ENCODE data around the gene CREB3. TPM values are rescaled to one million over a fixed set of nuclear protein-coding genes. Genes with fewer than 3 reads are reported as not detected.
A peak's percentile ranks its signal among the peaks of the same experiment; 100 is the strongest.

CREB3 gene
- total RNA-seq, 3 donors from 2014 or later = 46.4 to 49.9 (median 47.2) TPM

DNA sequence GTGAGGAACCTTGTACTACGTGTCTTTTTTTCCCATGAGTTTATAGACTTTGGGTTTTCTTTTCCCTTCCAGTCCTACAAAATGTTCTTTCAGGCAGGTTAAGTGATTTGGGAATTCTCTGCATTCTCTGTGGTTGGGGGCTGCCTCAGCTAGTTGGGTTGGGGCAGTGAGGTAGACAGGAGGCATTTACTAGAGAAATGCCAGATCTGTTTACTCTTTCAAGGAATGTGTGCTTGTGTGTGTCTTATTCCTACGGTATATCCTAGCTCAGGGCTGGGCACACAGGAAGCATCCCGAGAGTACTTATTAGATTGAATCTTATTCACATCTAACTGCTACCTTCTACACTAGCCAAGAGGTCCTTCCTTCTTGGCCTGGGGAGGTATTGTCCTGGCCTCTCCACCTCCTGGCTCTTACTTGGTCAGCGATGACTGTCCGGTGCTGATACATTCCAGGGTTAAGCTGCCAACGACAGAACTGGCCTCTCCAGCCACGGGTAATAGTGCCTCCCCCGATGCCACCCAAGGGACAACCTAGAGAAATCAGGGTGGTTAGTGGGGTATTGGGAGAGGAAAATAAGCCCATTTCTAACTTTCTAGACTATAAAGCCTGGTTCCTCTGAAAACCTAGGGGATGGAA is 11.5 kb downstream of the CREB3 start:
- intact Hi-C loops (cut with DNase I; ENCODE audit: low total_unique reads) = no loop called here
- no peaks in the 10 kb centered on the region for H3K9me3 ChIP-seq
- H3K27me3 ChIP-seq = no peaks in the 10 kb centered on the region
- peaks cover 0 to 21% of the 10 kb centered on the region in 2 donors for H3K4me1 ChIP-seq
- TF ChIP-seq POLR2AphosphoS5 (IDR thresholded peaks at IDR 0.05) (no peak), POLR2A (IDR thresholded peaks at IDR 0.05) (no peak)
- TF ChIP-seq, protein P1, sequence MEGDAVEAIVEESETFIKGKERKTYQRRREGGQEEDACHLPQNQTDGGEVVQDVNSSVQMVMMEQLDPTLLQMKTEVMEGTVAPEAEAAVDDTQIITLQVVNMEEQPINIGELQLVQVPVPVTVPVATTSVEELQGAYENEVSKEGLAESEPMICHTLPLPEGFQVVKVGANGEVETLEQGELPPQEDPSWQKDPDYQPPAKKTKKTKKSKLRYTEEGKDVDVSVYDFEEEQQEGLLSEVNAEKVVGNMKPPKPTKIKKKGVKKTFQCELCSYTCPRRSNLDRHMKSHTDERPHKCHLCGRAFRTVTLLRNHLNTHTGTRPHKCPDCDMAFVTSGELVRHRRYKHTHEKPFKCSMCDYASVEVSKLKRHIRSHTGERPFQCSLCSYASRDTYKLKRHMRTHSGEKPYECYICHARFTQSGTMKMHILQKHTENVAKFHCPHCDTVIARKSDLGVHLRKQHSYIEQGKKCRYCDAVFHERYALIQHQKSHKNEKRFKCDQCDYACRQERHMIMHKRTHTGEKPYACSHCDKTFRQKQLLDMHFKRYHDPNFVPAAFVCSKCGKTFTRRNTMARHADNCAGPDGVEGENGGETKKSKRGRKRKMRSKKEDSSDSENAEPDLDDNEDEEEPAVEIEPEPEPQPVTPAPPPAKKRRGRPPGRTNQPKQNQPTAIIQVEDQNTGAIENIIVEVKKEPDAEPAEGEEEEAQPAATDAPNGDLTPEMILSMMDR (IDR thresholded peaks at IDR 0.05) = no peak
- H3K4me3 ChIP-seq = no peak overlapping the region
- no peak overlapping the region for H3K27ac ChIP-seq
- H3K36me3 ChIP-seq = peaks cover under 1% of the 10 kb centered on the region
- no peak for DNase-seq (ENCODE audit: low spot score in 2 of 2)

DNA sequence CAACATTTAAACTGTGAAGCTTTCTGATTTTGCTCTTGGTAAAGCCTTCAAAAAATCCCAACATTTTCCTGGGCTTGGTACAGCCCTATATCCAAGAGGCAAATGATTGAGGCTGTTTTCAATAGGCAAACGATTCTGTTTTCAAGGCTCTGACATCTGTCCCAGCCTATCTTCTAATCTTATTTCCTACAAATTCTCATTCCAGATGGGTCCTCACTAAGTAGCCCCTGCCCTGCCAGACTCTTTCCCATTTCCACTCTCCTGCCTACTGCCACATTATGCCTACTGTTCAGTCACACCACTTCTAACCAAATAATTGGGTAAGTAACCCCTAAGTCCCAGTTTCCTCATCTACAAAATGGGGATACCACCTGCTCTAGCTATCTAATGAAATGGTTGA is 13.1 kb downstream of the CREB3 start:
- Histone ChIP-seq H3K9me3 (no peaks in the 10 kb centered on the region), H3K27me3 (no peaks in the 10 kb centered on the region), H3K36me3 (no peaks in the 10 kb centered on the region), H3K4me3 (peak overlapping the region in 1 of 3 donors; percentile 98), H3K27ac (no peak overlapping the region), H3K4me1 (peaks cover 6 to 29% of the 10 kb centered on the region in 2 donors)
- no peak for DNase-seq (ENCODE audit: low spot score in 2 of 2)
- TF ChIP-seq POLR2A (IDR thresholded peaks at IDR 0.05) = no peak
- TF ChIP-seq, protein P1 (IDR thresholded peaks at IDR 0.05) = no peak
- no peak for TF ChIP-seq POLR2AphosphoS5 (IDR thresholded peaks at IDR 0.05)
- intact Hi-C loops (cut with DNase I; ENCODE audit: low total_unique reads) = no loop called here

DNA sequence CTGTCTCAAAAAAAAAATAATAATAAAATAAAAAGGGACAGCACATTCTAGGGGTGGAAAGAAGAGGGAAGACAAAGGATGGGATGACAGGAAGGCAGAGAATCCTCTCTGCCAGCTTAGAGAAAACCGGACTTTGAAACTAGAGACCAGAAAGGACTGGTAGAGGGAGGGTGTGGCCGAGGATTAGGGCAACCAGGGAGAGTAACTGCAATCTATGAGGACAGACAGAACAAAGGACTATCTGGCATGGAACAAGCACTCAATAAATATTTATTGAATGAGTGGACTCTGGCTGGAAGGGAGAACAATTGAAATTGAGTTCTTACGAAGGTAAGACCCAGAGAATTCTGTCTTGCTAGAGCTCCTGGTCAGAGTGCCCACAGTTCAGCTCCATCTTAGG is 14.1 kb downstream of the CREB3 start:
- peak overlapping the region in 1 of 2 donors; percentile 42 for H3K27ac ChIP-seq

DNA sequence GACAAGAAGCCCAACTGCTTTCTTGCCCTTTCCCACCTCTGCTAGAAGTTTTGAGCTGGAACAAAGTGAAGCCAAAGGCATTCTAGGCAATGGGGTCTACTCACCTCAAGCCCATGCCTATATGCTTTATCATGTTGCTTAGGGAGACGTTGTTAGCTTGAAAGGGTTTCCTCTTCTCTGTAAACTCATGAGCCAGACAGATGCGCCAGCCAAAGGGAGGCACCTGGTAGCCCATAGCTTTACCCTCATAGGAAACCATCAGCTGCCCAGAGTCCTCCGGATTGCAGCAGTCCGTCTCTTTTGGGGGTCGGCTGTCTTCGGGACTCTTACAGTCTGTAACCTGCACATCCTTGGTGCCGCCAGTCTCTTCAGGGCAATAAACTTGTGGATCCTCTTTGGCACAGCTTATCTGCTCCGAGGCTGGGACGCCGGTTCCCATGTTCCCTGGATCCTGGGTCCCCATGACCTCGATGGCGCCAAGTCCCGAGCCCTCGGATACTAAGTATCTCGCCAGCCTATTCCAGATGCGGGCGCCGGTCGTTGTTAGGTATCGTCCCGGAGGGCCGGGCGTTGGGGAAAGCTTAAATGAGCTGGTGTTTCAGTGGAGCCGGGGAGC is 15.9 kb downstream of the CREB3 start:
- Histone ChIP-seq H3K27me3 (no peaks in the 10 kb centered on the region), H3K27ac (peak overlapping the region; percentile 93 to 95), H3K4me1 (peaks cover 6 to 29% of the 10 kb centered on the region in 2 donors), H3K9me3 (no peaks in the 10 kb centered on the region), H3K4me3 (peak overlapping the region; percentile 80 to 98 (median 87)), H3K36me3 (no peaks in the 10 kb centered on the region)
- intact Hi-C loops (cut with DNase I; ENCODE audit: low total_unique reads) = no loop called here
- TF ChIP-seq POLR2A (IDR thresholded peaks at IDR 0.05) (no peak), POLR2AphosphoS5 (IDR thresholded peaks at IDR 0.05) (no peak)
- TF ChIP-seq, protein P1 (IDR thresholded peaks at IDR 0.05) = no peak
- no peak for DNase-seq (ENCODE audit: low spot score in 2 of 2)

More for the DNA sequence above, 14.1 kb downstream of the CREB3 start:
- H3K4me1 ChIP-seq = peaks cover 6 to 29% of the 10 kb centered on the region in 2 donors
- DNase-seq (ENCODE audit: low spot score in 2 of 2) = no peak
- TF ChIP-seq POLR2A (IDR thresholded peaks at IDR 0.05) (no peak), POLR2AphosphoS5 (IDR thresholded peaks at IDR 0.05) (no peak)
- TF ChIP-seq, protein P1 (IDR thresholded peaks at IDR 0.05) = no peak
- H3K9me3 ChIP-seq = no peaks in the 10 kb centered on the region
- intact Hi-C loops (cut with DNase I; ENCODE audit: low total_unique reads) = no loop called here
- H3K36me3 ChIP-seq = no peaks in the 10 kb centered on the region
- H3K27me3 ChIP-seq = no peaks in the 10 kb centered on the region
- H3K4me3 ChIP-seq = peak overlapping the region; percentile 80 to 98 (median 87)

DNA sequence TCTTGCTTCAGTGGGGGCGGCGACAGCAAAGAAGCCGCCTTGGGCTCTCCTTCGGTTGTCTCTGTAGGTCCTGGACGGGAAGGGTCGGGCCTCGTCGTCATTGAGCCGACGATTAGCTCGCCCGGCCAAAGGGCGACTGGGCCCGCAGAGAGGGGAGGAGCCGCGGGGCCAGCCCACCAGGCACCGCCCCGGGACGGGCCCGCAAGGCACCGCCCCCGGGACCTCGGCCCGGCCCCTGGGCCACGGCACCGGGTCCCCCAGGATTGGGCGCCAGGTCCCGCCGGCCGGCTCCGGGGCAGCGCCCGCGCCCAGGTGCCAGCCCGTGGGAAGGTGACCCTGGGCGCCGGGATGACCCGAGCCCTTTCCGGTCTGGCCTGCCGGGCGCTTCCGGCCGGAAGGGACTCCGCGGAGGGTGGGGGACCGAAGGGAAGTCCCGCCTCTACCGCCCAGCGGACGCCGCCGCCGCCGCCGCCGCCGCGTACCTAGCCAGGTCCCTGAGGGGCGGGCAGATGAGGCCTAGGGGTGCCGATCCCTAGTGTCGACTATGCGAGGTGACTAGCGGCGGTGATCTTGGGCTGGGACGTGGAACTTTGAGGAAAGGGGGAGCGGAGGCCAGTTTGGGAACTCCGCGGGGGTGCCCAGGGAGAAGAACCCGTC is 16.5 kb downstream of the CREB3 start, which contains the start of the genes GBA2 and RGP1:
Gene GBA2 (minus strand): TSS at position 371 of the 657 bp plus-strand sequence. CDS start 524 bp downstream, outside the sequence.
Gene RGP1 (plus strand): TSS at position 430 of the 657 bp plus-strand sequence. CDS start 469 bp downstream, outside the sequence.
- H3K27ac ChIP-seq = peak within 1 kb of the TSS; percentile 93 to 95
- no peaks in the 10 kb centered on the region for H3K27me3 ChIP-seq
- TF ChIP-seq, protein P1 (IDR thresholded peaks at IDR 0.05) = no peak
- TF ChIP-seq POLR2A (IDR thresholded peaks at IDR 0.05) (peak; percentile 23), POLR2AphosphoS5 (IDR thresholded peaks at IDR 0.05) (peak; percentile 61 to 83 (median 72))
- DNase-seq (ENCODE audit: low spot score in 2 of 2) = peak; percentile 63 to 76
- intact Hi-C loops (cut with DNase I; ENCODE audit: low total_unique reads) = no loop called here
- H3K36me3 ChIP-seq = no peaks in the 10 kb centered on the region
- peak within 1 kb of the TSS; percentile 80 to 98 (median 87) for H3K4me3 ChIP-seq
- H3K4me1 ChIP-seq = peaks cover 6 to 29% of the 10 kb centered on the region in 2 donors
- H3K9me3 ChIP-seq = no peaks in the 10 kb centered on the region

Data from breast epithelium (tissue), 4 donors.